HepG2 (cell line): Measurements from ENCODE around the gene SLC28A1. TPM values are rescaled to one million over a fixed set of nuclear protein-coding genes. Genes with fewer than 3 reads are reported as not detected.

Experiments
- ARNT ChIP-seq: fragments of 450-650 bp; IDR thresholded peaks from 2 replicates; pipeline ENCODE4 v1.6.1; 2017
- CBX2 ChIP-seq, 2 experiments: fragments of 200-600 bp in 1 of 2; sonication (generic); formaldehyde crosslinking in 1 of 2; IDR thresholded peaks; 2 replicates each; pipeline versions ENCODE4 v1.7.0 to v1.8.1; 2018 to 2022; ENCODE audit warnings: low read depth in 2 of 2, low read length in 1 of 2, mild to moderate bottlenecking in 1 of 2, missing genetic modification reagents in 1 of 2
- FOXA1 ChIP-seq, 2 experiments: fragments of 450-650 bp in 1 of 2; sonication (generic) in 1 of 2; formaldehyde crosslinking in 1 of 2; IDR thresholded peaks; 2 replicates each; pipeline versions ENCODE4 v1.4.0 to v1.6.1; 2016 to 2020; ENCODE audit warnings: missing genetic modification reagents in 1 of 2
- GATAD1 ChIP-seq: IDR thresholded peaks from 2 replicates; pipeline ENCODE4 v1.6.1; 2016; ENCODE audit warnings: missing genetic modification reagents, missing compliant biosample characterization
- GATAD2A ChIP-seq: IDR thresholded peaks from 2 replicates; pipeline ENCODE4 v1.6.1; 2016
- GFI1 ChIP-seq: sonication (generic); formaldehyde crosslinking; IDR thresholded peaks from 2 replicates; pipeline ENCODE4 v1.5.0; 2020; ENCODE audit warnings: missing genetic modification reagents, mild to moderate bottlenecking, borderline replicate concordance
- HINFP ChIP-seq: sonication (generic); formaldehyde crosslinking; IDR thresholded peaks from 2 replicates; pipeline ENCODE4 v1.4.0; 2020; ENCODE audit warnings: low read depth, mild to moderate bottlenecking, missing genetic modification reagents
- HNF4A ChIP-seq: sonication (generic); formaldehyde crosslinking; IDR thresholded peaks from 2 replicates; pipeline ENCODE4 v1.4.0; 2020; ENCODE audit warnings: missing genetic modification reagents
- JUN ChIP-seq: sonication (generic); formaldehyde crosslinking; IDR thresholded peaks from 2 replicates; pipeline ENCODE4 v1.4.0; 2020; ENCODE audit warnings: mild to moderate bottlenecking, missing genetic modification reagents
- NAIF1 ChIP-seq: sonication (generic); formaldehyde crosslinking; IDR thresholded peaks from 2 replicates; pipeline ENCODE4 v1.5.0; 2020; ENCODE audit warnings: mild to moderate bottlenecking, missing genetic modification reagents, borderline replicate concordance
- PAXIP1 ChIP-seq: sonication (generic); formaldehyde crosslinking; conservative IDR thresholded peaks from 2 replicates; pipeline ENCODE4 v1.4.0; 2020; ENCODE audit warnings: mild to moderate bottlenecking, missing genetic modification reagents, moderate library complexity
- SAP130 ChIP-seq: IDR thresholded peaks from 2 replicates; pipeline ENCODE4 v1.6.1; 2016; ENCODE audit warnings: low read depth
- SP5 ChIP-seq: IDR thresholded peaks from 2 replicates; pipeline ENCODE4 v1.6.1; 2016; ENCODE audit warnings: low read depth, borderline replicate concordance
- TRIM24 ChIP-seq: sonication (generic); formaldehyde crosslinking; IDR thresholded peaks from 2 replicates; pipeline ENCODE4 v1.8.0; 2022; ENCODE audit warnings: mild to moderate bottlenecking, missing genetic modification reagents
- ZBTB46 ChIP-seq: sonication (generic); formaldehyde crosslinking; IDR thresholded peaks from 2 replicates; pipeline ENCODE4 v1.4.0; 2020; ENCODE audit warnings: mild to moderate bottlenecking, missing genetic modification reagents, borderline replicate concordance
- ZFYVE20 ChIP-seq: sonication (generic); formaldehyde crosslinking; IDR thresholded peaks from 2 replicates; pipeline ENCODE4 v1.8.0; 2023; ENCODE audit warnings: low read depth, mild to moderate bottlenecking, moderate library complexity, missing genetic modification reagents, borderline replicate concordance
- ZNF235 ChIP-seq: sonication (generic); formaldehyde crosslinking; IDR thresholded peaks from 2 replicates; pipeline ENCODE4 v1.8.1; 2023; ENCODE audit warnings: mild to moderate bottlenecking, missing genetic modification reagents, borderline replicate concordance
- ZNF296 ChIP-seq: sonication (generic); formaldehyde crosslinking; conservative IDR thresholded peaks from 2 replicates; pipeline ENCODE4 v1.5.0; 2020; ENCODE audit warnings: mild to moderate bottlenecking, missing genetic modification reagents
- ZNF468 ChIP-seq: sonication (generic); formaldehyde crosslinking; IDR thresholded peaks from 2 replicates; pipeline ENCODE4 v1.8.0; 2022; ENCODE audit warnings: mild to moderate bottlenecking, moderate library complexity, missing genetic modification reagents
- ZNF770 ChIP-seq: sonication (generic); formaldehyde crosslinking; IDR thresholded peaks from 2 replicates; pipeline ENCODE4 v1.5.0; 2020; ENCODE audit warnings: mild to moderate bottlenecking, missing genetic modification reagents
- polyA plus RNA-seq, 8 experiments: library from polyadenylated mRNA; depleted of rRNA in 3 of 8; stranded (reverse) in 7 of 8; unstranded in 1 of 8; fragments of >200 nt; fragmentation: Illumina TruSeq in 4 of 8; extraction: Trizol in 4 of 8; gene quantifications; 2 replicates each; pipeline versions ENCODE4 v1.2.1 to v1.2.3, GENCODE V29; 2011 to 2016; ENCODE audit warnings: low read depth in 4 of 8, missing spikeins in 1 of 8, mixed read lengths in 1 of 8; ENCODE audit not compliant: insufficient read depth in 1 of 8
- total RNA-seq, 5 experiments: library from RNA; depleted of rRNA; stranded (reverse); fragments of >200 nt; fragmentation: Illumina TruSeq; extraction: Trizol; gene quantifications; 2 replicates each; pipeline ENCODE4 v1.2.3, GENCODE V29; 2016; ENCODE audit warnings: low read depth in 1 of 5
- TF ChIP-seq, protein P1 (sequence below): IDR thresholded peaks from 2 replicates; pipeline ENCODE4 v1.6.1; 2016; ENCODE audit warnings: mild to moderate bottlenecking

SLC28A1 gene
- total and polyA plus RNA-seq, 2 of the 13 experiments (the other 11 are each of a cell fraction or from before 2014, with no cell fraction given), result 0.31 to 5.8 TPM

GRCh38 chr15:84908564-84908963 is 24.1 kb downstream of the SLC28A1 start (continued):
- TF ChIP-seq, protein P1, sequence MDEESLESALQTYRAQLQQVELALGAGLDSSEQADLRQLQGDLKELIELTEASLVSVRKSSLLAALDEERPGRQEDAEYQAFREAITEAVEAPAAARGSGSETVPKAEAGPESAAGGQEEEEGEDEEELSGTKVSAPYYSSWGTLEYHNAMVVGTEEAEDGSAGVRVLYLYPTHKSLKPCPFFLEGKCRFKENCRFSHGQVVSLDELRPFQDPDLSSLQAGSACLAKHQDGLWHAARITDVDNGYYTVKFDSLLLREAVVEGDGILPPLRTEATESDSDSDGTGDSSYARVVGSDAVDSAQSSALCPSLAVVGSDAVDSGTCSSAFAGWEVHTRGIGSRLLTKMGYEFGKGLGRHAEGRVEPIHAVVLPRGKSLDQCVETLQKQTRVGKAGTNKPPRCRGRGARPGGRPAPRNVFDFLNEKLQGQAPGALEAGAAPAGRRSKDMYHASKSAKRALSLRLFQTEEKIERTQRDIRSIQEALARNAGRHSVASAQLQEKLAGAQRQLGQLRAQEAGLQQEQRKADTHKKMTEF, result peak; percentile 38; the same call in 1 of the 2 replicates
- TF ChIP-seq HINFP (CRISPR knock-in tag) (no peak), ZBTB46 (CRISPR knock-in tag) (no peak), SAP130 (CRISPR knock-in tag) (peak; percentile 54), PAXIP1 (peak; percentile 58), ZNF770 (CRISPR knock-in tag) (0 out of 2 replicates have a peak, but pooled peaks have one; percentile 20), NAIF1 (CRISPR knock-in tag) (no peak), ARNT (no peak), ZNF468 (no peak), ZNF235 (CRISPR knock-in tag) (no peak), GATAD2A (peak; percentile 33), TRIM24 (CRISPR knock-in tag) (no peak), HNF4A (CRISPR knock-in tag) (peak; percentile 30), SP5 (peak; percentile 61; the same call in 1 of the 2 replicates), GATAD1 (CRISPR knock-in tag) (no peak), ZNF296 (CRISPR knock-in tag) (no peak), FOXA1 (IDR thresholded peaks at IDR 0.05) (no peak), FOXA1 (CRISPR knock-in tag; IDR thresholded peaks at IDR 0.05) (no peak), CBX2 (IDR thresholded peaks at IDR 0.05; ENCODE audit: low read depth, low read length) (no peak), CBX2 (CRISPR knock-in tag; IDR thresholded peaks at IDR 0.05; ENCODE audit: low read depth) (no peak), GFI1 (CRISPR knock-in tag) (no peak), JUN (CRISPR knock-in tag) (no peak), ZFYVE20 (no peak)
